ENCODE results near the gene GASK1A.

Gene GASK1A

DNA sequence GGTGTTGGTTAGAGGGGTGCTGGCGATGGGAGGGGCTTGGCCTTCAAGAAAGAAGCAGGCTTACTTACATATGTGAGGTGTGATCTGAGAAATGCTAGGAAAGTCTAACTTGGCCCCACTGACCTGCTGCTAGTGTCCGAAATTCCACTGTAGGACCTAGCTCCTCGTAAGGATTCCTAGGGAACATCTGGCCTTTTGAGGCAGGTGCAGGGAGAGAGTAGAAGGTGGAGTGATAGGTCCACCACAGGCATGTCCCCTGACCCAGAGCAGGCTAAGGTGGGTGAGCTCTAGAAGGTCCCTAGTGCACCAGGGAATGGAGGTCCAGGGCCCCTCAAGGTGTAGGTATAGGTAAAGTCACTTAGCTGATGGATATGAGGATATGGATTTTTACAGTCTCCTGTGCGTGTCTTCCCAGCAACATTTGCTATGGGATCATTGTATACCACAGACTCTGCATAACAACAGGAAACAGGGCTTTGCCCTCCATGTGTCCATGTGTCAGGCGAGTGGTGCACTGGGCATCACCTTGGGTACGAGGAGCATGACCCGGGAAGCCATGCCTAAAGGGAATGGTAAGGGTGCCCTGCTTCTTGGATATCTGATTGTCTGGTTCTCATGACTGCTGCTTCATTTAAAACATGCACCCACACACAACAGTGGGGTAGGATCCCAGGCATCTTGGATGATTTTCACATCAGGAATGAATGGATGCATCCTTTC, 94.2 kb downstream of the GASK1A start:
- H3K4me1 Mint-ChIP-seq, result no peaks in the 10 kb centered on the region
- DNase-seq (ENCODE audit: low spot score in 2 of 2) (peak in 1 of 2 donors; percentile 33), ATAC-seq (no peak)
- H3K36me3 Mint-ChIP-seq, result no peaks in the 10 kb centered on the region
- peak overlapping the region; percentile 4 for H3K27ac Mint-ChIP-seq
- H3K9me3 Mint-ChIP-seq, result no peaks in the 10 kb centered on the region
- no peak overlapping the region for H3K4me3 Mint-ChIP-seq

DNA sequence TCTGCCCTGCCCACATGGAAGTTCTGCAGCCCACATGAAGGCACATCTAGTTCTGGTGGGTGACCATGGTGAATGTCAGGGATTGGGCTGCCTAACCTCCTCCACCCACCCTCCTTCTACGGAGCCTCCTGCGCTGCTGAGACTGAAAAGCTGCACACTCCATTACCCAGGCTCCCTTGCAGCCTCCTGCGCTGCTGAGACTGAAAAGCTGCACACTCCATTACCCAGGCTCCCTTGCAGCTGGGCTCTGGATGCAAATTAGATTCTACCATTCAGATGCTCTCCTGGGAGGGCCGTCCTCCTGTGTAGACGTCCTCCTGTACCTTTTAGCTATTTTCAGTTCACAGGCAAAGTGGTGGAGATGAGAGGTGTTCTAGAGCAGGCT, 94.7 kb downstream of the GASK1A start:
- H3K9me3 Mint-ChIP-seq, result no peaks in the 10 kb centered on the region
- no peak overlapping the region for H3K4me3 Mint-ChIP-seq
- no peaks in the 10 kb centered on the region for H3K4me1 Mint-ChIP-seq
- no peak overlapping the region for H3K27ac Mint-ChIP-seq
- H3K36me3 Mint-ChIP-seq, result no peaks in the 10 kb centered on the region
- DNase-seq (ENCODE audit: low spot score in 2 of 2) (peak in 1 of 2 donors; percentile 35), ATAC-seq (no peak)

DNA sequence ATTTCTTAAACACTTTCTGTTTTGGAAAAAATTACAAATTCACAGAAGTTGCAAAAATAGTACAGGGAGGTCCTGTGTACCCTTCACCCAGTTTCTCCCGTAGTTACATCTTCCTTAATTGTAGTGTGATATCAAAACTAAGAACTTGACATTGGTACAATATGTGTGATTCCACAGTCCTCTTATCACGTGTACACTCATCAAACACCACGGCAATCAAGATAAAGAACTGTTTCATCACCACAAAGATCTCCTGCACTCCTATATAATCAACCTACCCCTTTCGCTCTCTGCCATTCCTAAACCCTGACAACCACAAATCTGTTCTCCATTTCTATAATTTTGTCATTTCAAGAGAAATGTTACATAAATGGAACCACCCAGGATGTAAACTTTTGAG, 95.4 kb downstream of the GASK1A start:
- Mint-ChIP-seq H3K36me3 (no peaks in the 10 kb centered on the region), H3K4me1 (no peaks in the 10 kb centered on the region), H3K27ac (no peak overlapping the region), H3K4me3 (no peak overlapping the region), H3K9me3 (no peaks in the 10 kb centered on the region)
- ATAC-seq, result peak; percentile 50
- DNase-seq (ENCODE audit: low spot score in 2 of 2), result peak in 1 of 2 donors; percentile 10

DNA sequence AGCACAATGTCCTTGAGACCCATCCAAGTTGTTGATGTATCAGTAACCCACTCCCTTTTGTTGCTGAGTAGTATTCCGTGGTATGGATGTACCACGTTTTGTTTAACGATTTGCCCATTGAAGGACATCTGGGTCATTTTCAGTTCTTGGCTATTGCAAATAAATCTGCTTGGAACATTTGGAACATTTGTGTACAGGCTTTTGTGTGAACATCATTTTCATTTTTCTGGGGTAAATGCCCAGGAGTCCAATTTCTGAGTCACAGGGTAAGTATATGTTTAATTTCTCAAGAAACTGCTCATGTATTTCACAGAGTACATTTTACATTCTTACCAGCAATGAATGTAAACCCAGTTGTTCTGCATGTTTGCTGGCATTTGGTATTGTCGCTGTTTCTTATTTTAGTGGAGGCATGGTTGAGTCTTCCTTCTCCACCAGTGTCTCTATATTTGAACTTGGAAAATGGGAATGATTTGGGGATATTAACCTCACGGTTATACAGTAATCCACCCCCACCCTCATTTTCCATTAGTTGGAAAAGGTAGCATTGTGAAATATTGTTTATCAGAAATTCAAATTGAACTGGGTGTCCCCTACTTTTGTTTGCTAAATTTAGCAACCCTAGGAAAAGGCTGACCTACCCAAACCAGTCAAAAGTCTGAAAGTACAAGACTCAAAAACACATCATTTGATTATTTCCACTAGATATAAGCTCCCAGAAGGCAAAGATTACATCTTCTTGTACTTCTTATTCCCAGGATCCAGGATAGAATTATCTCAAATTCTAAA, 96.0 kb downstream of the GASK1A start:
- DNase-seq (ENCODE audit: low spot score in 2 of 2) (no peak), ATAC-seq (no peak)
- Mint-ChIP-seq H3K4me1 (no peaks in the 10 kb centered on the region), H3K27ac (no peak overlapping the region), H3K4me3 (no peak overlapping the region), H3K9me3 (no peaks in the 10 kb centered on the region), H3K36me3 (no peaks in the 10 kb centered on the region)

DNA sequence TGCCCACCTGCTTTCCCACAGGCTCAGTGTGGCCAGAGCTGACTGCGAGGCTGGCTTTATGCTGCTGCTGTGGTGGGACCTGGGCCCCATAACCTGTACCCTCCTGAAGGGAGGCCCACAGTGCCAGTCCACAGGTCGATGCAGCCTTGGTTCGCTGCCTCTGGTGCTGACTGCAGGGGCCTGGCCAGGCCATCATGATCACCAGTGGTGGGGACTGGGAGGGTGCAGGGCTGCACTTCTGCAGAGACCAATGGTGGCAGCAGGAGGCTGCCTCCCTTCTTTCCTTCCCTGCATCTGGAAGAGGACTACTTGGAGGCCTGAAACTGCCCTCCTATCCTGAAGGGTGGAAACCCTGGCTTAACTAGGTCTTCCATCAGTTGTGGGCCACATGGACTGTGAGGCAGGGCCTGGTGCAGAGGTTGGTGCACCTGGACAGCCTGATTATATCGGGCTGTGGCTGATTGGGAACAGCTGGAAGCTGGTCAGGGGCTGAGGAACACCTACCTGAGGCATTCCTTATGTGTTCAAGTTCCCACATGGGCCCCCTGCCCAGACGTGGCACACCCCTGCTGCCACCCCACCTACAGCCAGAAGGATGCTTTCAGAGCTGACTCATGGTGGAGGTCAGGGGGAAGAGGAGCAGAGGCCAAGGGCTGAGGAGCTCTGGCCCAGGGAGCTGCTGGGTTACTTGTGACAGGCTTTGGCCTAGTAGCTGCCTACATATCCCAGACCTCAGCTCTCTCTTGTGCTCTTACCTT, 97.0 kb downstream of the GASK1A start:
- Mint-ChIP-seq H3K36me3 (no peaks in the 10 kb centered on the region), H3K4me1 (no peaks in the 10 kb centered on the region), H3K27ac (no peak overlapping the region), H3K4me3 (no peak overlapping the region), H3K9me3 (no peaks in the 10 kb centered on the region)
- DNase-seq (ENCODE audit: low spot score in 2 of 2), result no peak
- ATAC-seq, result peak; percentile 12

DNA sequence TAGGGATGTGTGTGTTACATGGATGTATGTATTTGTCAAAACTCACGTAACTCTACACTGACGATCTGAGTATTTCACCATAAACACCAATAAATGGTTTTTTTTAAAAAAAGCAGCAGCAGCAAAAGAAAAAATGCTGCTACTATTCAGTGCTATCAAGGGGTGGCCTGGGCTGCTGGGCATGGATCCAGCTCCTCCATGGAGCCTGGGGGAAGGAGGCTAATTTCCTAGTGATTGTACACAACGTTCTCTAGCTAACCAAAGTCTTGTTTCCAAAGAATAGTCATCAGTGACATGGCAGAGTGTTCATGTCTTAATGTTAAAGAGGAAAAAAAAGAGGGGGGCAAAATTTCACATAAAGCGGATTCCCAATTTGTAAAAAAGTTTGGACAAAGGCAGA, 97.7 kb downstream of the GASK1A start:
- H3K36me3 Mint-ChIP-seq, result no peaks in the 10 kb centered on the region
- H3K4me1 Mint-ChIP-seq, result no peaks in the 10 kb centered on the region
- H3K4me3 Mint-ChIP-seq, result no peak overlapping the region
- ATAC-seq (no peak), DNase-seq (ENCODE audit: low spot score in 2 of 2) (no peak)
- no peaks in the 10 kb centered on the region for H3K9me3 Mint-ChIP-seq
- H3K27ac Mint-ChIP-seq, result no peak overlapping the region

DNA sequence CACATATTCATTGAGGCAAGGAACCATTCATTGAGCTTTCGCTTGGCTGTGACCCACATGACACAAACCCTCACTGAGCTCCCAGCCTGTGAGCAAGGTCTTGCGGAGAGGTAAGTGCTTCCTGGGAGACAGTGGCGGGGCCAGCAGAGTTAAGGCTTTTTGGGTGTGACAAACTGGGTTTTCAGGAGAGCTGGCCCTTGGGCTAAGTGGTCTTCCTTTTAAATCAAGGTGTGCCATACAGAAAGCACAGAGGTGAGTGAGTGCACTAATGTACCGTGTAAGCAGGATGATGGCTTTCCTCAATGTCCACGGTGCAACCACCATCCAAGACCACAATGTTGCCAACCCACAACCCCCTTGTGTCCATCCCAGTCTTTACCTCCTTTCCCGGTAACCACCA, 98.2 kb downstream of the GASK1A start:
- no peak for ATAC-seq
- DNase-seq (ENCODE audit: low spot score in 2 of 2), result no peak

DNA sequence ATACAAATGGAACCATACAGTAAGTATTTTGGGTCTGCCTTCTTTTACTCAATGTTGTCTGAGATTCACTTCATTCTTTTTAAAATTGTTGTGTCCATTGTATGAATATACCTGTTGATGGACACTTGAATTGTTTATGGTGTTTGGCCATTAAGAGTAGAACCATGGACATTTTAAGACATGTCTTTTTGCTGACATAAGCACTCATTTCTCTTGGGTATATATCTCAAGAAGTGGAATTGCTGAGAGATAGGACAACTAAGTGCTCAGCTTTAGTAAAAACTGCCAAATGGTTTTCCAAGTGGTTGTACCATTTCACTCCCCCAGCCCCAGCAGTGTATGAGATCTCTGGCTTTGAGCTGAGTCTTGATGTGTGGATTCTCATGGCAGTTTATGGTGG, 98.6 kb downstream of the GASK1A start:
- ATAC-seq (no peak), DNase-seq (ENCODE audit: low spot score in 2 of 2) (no peak)
- no peaks in the 10 kb centered on the region for H3K9me3 Mint-ChIP-seq
- no peak overlapping the region for H3K27ac Mint-ChIP-seq
- H3K4me1 Mint-ChIP-seq, result no peaks in the 10 kb centered on the region
- no peak overlapping the region for H3K4me3 Mint-ChIP-seq
- no peaks in the 10 kb centered on the region for H3K36me3 Mint-ChIP-seq

More for the DNA sequence above, 98.2 kb downstream of the GASK1A start:
- Mint-ChIP-seq H3K4me3 (no peak overlapping the region), H3K4me1 (no peaks in the 10 kb centered on the region), H3K9me3 (no peaks in the 10 kb centered on the region), H3K36me3 (no peaks in the 10 kb centered on the region), H3K27ac (no peak overlapping the region)

DNA sequence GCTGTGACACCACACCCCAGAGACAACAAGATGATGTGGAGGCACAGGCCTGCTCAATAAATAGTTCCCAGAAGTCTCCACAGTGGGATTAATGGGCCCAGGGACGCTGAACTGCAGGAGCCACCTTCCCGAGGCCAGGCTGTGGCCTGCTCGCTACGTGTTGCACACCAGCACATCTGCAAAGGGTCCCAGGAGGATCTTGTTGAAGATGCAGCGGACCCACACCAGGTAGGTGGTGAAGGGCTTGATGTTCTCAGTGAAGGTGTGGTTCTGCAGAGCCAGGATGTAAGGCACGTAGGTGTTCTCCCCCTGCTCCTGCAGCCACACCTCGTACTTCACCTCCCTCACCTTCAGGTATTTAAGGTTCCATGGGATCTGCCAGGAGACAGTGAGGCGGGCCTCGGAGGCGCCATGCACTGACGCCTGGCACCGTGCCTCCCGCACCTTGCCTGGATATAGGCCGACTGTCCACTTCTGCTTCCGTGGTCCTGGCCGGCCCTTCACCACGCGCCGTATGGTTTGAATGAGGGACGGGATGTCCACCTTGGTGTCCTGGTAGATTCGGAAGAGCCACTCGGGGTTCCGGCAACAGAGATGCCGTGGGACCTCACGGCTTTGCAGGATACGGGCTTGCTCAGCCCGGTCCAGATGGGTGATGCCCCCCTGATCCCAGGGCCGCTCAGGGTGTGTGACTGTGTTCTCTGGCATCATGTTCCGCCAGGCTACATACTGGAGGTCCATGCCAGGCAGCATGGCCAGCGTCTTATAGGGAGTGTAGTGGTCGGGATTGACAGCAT, 100.6 kb downstream of the GASK1A start:
- Mint-ChIP-seq H3K4me1 (no peaks in the 10 kb centered on the region), H3K4me3 (no peak overlapping the region), H3K9me3 (no peaks in the 10 kb centered on the region), H3K27ac (no peak overlapping the region), H3K36me3 (no peaks in the 10 kb centered on the region)
- ATAC-seq, result no peak
- DNase-seq (ENCODE audit: low spot score in 2 of 2), result no peak

DNA sequence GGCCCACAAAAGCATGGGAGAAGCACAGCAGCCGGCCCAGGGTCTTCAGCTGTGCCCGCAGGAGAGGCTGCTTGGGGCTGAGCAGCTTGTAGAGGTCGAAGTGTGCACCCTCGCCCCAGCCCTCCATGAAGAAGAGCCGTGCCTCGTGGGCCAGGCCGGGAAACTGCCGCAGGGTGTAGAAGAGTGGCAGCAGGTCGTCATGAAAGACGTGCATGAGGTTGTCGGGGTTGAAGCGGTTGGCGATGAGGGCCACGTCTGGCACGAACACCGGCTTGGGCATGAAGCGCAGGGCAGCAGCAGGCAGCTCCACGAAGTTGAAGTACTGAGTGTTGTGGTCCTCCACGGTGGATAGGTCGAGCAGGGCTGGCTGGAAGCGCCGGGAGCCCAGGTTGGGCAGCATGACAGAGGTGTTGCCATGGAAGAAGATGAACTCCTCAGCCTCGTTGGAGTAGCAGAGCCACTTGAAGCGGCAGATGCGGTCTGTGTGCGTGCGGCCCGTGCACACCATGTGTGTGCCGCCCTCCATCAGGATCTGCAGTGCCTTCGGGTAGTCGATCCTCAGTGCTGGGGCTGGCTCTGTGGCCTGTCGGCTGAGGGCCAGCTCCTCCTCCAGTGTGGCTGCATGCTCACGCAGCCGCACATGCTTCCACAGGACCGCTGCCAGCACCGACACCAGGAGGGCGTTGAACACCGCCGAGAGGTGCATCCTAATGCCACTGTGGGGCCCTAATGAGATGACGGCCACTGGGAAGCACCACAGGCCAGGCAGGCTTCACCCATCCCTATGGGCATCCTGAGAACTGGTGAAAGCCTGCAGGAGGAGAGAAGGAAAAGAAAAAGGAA, 101.8 kb downstream of the GASK1A start:
- ATAC-seq (no peak), DNase-seq (ENCODE audit: low spot score in 2 of 2) (peak in 1 of 2 donors; percentile 32)
- H3K27ac Mint-ChIP-seq, result no peak overlapping the region
- H3K4me3 Mint-ChIP-seq, result no peak overlapping the region
- no peaks in the 10 kb centered on the region for H3K36me3 Mint-ChIP-seq
- H3K9me3 Mint-ChIP-seq, result no peaks in the 10 kb centered on the region
- no peaks in the 10 kb centered on the region for H3K4me1 Mint-ChIP-seq

DNA sequence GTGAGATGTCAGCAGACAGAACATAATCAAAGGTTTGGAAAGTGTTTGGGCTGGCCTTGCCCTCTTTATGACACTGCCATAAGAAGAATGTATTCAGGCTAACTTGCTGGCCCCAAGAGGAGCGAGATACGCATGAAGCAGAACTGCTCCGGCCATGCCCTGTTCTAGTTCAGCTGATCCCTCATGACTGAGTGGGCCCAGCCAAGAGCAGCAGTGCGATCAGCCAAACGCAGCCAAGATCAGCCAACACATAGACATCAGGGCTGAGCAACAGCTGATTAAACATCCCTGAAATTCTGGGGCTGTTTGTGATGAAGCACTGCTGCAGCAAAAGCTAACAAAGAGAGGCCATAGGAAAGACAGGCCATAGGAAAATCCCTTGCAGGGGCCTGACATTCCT, 102.7 kb downstream of the GASK1A start:
- H3K4me3 Mint-ChIP-seq, result no peak overlapping the region
- H3K27ac Mint-ChIP-seq, result no peak overlapping the region
- no peak for DNase-seq (ENCODE audit: low spot score in 2 of 2)
- ATAC-seq, result no peak
- H3K9me3 Mint-ChIP-seq, result no peaks in the 10 kb centered on the region
- no peaks in the 10 kb centered on the region for H3K36me3 Mint-ChIP-seq
- no peaks in the 10 kb centered on the region for H3K4me1 Mint-ChIP-seq

DNA sequence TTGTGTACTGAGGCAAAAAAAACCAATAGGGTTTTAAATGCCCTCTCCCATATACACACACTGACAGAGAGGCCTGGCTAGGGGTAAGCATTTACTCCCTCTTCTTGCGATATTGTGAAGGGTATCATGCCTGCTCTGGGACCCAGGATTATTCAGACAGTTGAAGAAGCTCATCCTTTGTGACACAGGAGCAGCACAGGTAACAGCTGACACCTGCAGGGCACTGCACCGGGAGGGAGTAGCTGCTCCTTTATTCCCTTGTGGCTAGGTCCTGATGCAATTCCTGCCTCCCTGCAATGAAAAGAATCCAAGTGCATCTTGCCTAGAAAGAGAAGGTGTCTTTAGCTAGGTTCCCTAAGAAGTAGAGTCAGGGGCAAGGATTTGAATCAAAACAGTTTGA, 103.3 kb downstream of the GASK1A start:
- Mint-ChIP-seq H3K4me3 (no peak overlapping the region), H3K4me1 (no peaks in the 10 kb centered on the region), H3K9me3 (no peaks in the 10 kb centered on the region), H3K36me3 (no peaks in the 10 kb centered on the region), H3K27ac (no peak overlapping the region)
- DNase-seq (ENCODE audit: low spot score in 2 of 2) (no peak), ATAC-seq (no peak)

DNA sequence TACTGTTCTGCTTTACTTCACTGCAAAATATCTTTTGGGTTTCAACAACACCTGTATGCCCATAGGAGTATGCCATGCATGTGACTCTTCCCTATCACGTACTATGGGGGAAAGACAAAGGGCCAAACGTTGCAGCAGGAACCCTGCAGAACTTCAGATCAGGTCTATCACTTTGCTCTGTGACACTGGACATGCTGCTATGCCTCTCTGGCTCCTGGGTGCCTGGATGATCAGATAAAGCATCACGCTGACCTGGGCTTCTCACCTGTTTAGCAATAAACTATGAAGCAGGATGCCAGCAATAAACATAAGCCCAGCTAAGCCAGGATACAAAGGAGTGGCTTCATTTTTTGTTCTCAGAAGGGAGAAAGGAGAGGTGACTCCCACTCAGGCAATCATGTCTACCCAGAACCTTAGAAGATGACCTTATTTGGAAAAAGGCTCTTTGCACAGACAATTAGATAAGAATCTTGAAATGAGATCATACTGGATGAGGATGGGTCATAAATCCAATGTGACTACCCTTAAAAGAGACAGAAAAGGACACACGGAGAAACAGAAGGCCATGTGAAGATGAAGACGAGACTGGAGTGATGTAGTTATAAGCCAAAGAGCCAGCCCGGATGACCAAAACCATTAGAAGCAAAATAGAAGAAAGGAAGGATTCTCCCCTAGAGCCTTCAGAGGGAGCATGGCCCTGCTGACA, 107.5 kb downstream of the GASK1A start:
- Mint-ChIP-seq H3K9me3 (no peaks in the 10 kb centered on the region), H3K36me3 (no peaks in the 10 kb centered on the region), H3K4me1 (no peaks in the 10 kb centered on the region), H3K27ac (no peak overlapping the region), H3K4me3 (no peak overlapping the region)
- no peak for ATAC-seq
- peak in 1 of 2 donors; percentile 39 for DNase-seq (ENCODE audit: low spot score in 2 of 2)

DNA sequence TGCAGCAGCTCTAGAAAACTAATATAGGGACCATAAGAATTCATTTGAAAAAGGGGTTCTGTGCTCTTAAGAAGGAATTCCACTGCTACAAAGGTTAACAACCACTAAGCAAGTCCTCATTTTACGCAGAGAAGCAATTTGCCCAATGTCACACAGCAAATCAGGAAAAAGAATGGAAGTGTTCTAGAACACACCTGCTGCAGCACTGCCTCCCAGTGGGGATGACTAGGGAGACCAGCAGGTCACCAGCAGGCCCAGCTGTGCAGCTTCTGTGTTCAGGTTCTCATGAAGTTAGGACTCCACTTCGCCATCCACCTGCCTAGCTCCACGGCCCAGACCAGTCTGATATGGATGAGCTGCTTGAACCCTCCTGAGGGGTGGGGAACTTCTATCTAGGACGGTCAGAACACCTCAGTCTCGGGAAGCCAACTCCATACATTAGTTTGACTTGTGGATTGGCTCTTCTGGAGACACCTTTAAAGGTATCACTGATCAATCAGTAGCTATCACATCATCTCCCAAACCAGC, 108.2 kb downstream of the GASK1A start:
- Mint-ChIP-seq H3K4me3 (no peak overlapping the region), H3K27ac (no peak overlapping the region), H3K9me3 (no peaks in the 10 kb centered on the region), H3K4me1 (no peaks in the 10 kb centered on the region), H3K36me3 (no peaks in the 10 kb centered on the region)
- no peak for ATAC-seq
- peak in 1 of 2 donors; percentile 25 for DNase-seq (ENCODE audit: low spot score in 2 of 2)

Data from stimulated activated effector memory CD8-positive, alpha-beta T cell treated with anti-CD3 and anti-CD28 coated beads, Interleukin-12 subunit alpha, Interleukin-12 subunit beta, amount 100 ng/mL, for 72 hours (primary cell).